Measurements from ENCODE around the gene PER2.

PER2 gene

GRCh38 chr2:238286095-238286494, 2.3 kb downstream of the PER2 start:
- Histone ChIP-seq H3K27me3 (ENCODE audit: control insufficient read depth in 1 of 2, insufficient read depth in 2 of 2, low read length in 2 of 2) (no peaks in the 10 kb centered on the region), H3K36me3 (ENCODE audit: control insufficient read depth in 2 of 2, insufficient read depth in 2 of 2, low read length in 2 of 2) (no peaks in the 10 kb centered on the region), H3K4me3 (ENCODE audit: low read length in 2 of 2) (peak overlapping the region; percentile 88 to 97), H3K4me1 (ENCODE audit: control insufficient read depth, insufficient read depth, low read length) (peaks cover 63% of the 10 kb centered on the region), H3K27ac (ENCODE audit: low read length) (peak overlapping the region; percentile 98), H3K9ac (ENCODE audit: low read length in 2 of 2) (peak overlapping the region; percentile 95 to 99), H3K9me3 (ENCODE audit: control insufficient read depth in 2 of 2, low read length in 2 of 2) (no peaks in the 10 kb centered on the region)

GRCh38 chr2:238285653-238286082, 2.7 kb downstream of the PER2 start:
- no peaks in the 10 kb centered on the region for H3K36me3 ChIP-seq (ENCODE audit: control insufficient read depth in 2 of 2, insufficient read depth in 2 of 2, low read length in 2 of 2)
- H3K27me3 ChIP-seq (ENCODE audit: control insufficient read depth in 1 of 2, insufficient read depth in 2 of 2, low read length in 2 of 2) = no peaks in the 10 kb centered on the region
- H3K27ac ChIP-seq (ENCODE audit: low read length) = peak overlapping the region; percentile 98
- no peaks in the 10 kb centered on the region for H3K9me3 ChIP-seq (ENCODE audit: control insufficient read depth in 2 of 2, low read length in 2 of 2)
- peaks cover 63% of the 10 kb centered on the region for H3K4me1 ChIP-seq (ENCODE audit: control insufficient read depth, insufficient read depth, low read length)
- peak overlapping the region; percentile 88 to 97 for H3K4me3 ChIP-seq (ENCODE audit: low read length in 2 of 2)
- peak overlapping the region; percentile 95 to 99 for H3K9ac ChIP-seq (ENCODE audit: low read length in 2 of 2)

- H3K27me3 ChIP-seq (ENCODE audit: control insufficient read depth in 1 of 2, insufficient read depth in 2 of 2, low read length in 2 of 2) = no peaks in the 10 kb centered on the region
- peak overlapping the region; percentile 46 to 64 for H3K9ac ChIP-seq (ENCODE audit: low read length in 2 of 2)
- peak overlapping the region; percentile 51 to 97 for H3K4me3 ChIP-seq (ENCODE audit: low read length in 2 of 2)
- H3K36me3 ChIP-seq (ENCODE audit: control insufficient read depth in 2 of 2, insufficient read depth in 2 of 2, low read length in 2 of 2) = no peaks in the 10 kb centered on the region
- H3K27ac ChIP-seq (ENCODE audit: low read length) = peak overlapping the region; percentile 98
- no peaks in the 10 kb centered on the region for H3K9me3 ChIP-seq (ENCODE audit: control insufficient read depth in 2 of 2, low read length in 2 of 2)
- H3K4me1 ChIP-seq (ENCODE audit: control insufficient read depth, insufficient read depth, low read length) = peaks cover 62% of the 10 kb centered on the region
Observed at GRCh38 chr2:238284802-238285515, 3.5 kb downstream of the PER2 start.

- Histone ChIP-seq H3K4me3 (ENCODE audit: low read length in 2 of 2) (peak overlapping the region in 1 of 2 donors; percentile 3), H3K9me3 (ENCODE audit: control insufficient read depth in 2 of 2, low read length in 2 of 2) (no peaks in the 10 kb centered on the region), H3K9ac (ENCODE audit: low read length in 2 of 2) (no peak overlapping the region), H3K36me3 (ENCODE audit: control insufficient read depth in 2 of 2, insufficient read depth in 2 of 2, low read length in 2 of 2) (no peaks in the 10 kb centered on the region), H3K27me3 (ENCODE audit: control insufficient read depth in 1 of 2, insufficient read depth in 2 of 2, low read length in 2 of 2) (no peaks in the 10 kb centered on the region), H3K4me1 (ENCODE audit: control insufficient read depth, insufficient read depth, low read length) (peaks cover 65% of the 10 kb centered on the region), H3K27ac (ENCODE audit: low read length) (peak overlapping the region; percentile 31)
Observed at GRCh38 chr2:238282861-238283738, 5.3 kb downstream of the PER2 start.

GRCh38 chr2:238281826-238282480, 6.5 kb downstream of the PER2 start:
- Histone ChIP-seq H3K4me3 (ENCODE audit: low read length in 2 of 2) (no peak overlapping the region), H3K9me3 (ENCODE audit: control insufficient read depth in 2 of 2, low read length in 2 of 2) (no peaks in the 10 kb centered on the region), H3K27me3 (ENCODE audit: control insufficient read depth in 1 of 2, insufficient read depth in 2 of 2, low read length in 2 of 2) (no peaks in the 10 kb centered on the region), H3K9ac (ENCODE audit: low read length in 2 of 2) (no peak overlapping the region), H3K36me3 (ENCODE audit: control insufficient read depth in 2 of 2, insufficient read depth in 2 of 2, low read length in 2 of 2) (peaks cover 4 to 5% of the 10 kb centered on the region in 2 donors), H3K4me1 (ENCODE audit: control insufficient read depth, insufficient read depth, low read length) (peaks cover 57% of the 10 kb centered on the region), H3K27ac (ENCODE audit: low read length) (no peak overlapping the region)

GRCh38 chr2:238280083-238280825, 8.2 kb downstream of the PER2 start:
- H3K27me3 ChIP-seq (ENCODE audit: control insufficient read depth in 1 of 2, insufficient read depth in 2 of 2, low read length in 2 of 2) = no peaks in the 10 kb centered on the region
- peaks cover 40% of the 10 kb centered on the region for H3K4me1 ChIP-seq (ENCODE audit: control insufficient read depth, insufficient read depth, low read length)
- H3K9ac ChIP-seq (ENCODE audit: low read length in 2 of 2) = no peak overlapping the region
- no peak overlapping the region for H3K27ac ChIP-seq (ENCODE audit: low read length)
- H3K36me3 ChIP-seq (ENCODE audit: control insufficient read depth in 2 of 2, insufficient read depth in 2 of 2, low read length in 2 of 2) = peaks cover 19% of the 10 kb centered on the region in 2 donors
- H3K4me3 ChIP-seq (ENCODE audit: low read length in 2 of 2) = no peak overlapping the region
- H3K9me3 ChIP-seq (ENCODE audit: control insufficient read depth in 2 of 2, low read length in 2 of 2) = no peaks in the 10 kb centered on the region

- Histone ChIP-seq H3K4me3 (ENCODE audit: low read length in 2 of 2) (no peak overlapping the region), H3K9ac (ENCODE audit: low read length in 2 of 2) (no peak overlapping the region), H3K27me3 (ENCODE audit: control insufficient read depth in 1 of 2, insufficient read depth in 2 of 2, low read length in 2 of 2) (no peaks in the 10 kb centered on the region), H3K27ac (ENCODE audit: low read length) (no peak overlapping the region), H3K36me3 (ENCODE audit: control insufficient read depth in 2 of 2, insufficient read depth in 2 of 2, low read length in 2 of 2) (peaks cover 29% of the 10 kb centered on the region in 2 donors), H3K9me3 (ENCODE audit: control insufficient read depth in 2 of 2, low read length in 2 of 2) (no peaks in the 10 kb centered on the region), H3K4me1 (ENCODE audit: control insufficient read depth, insufficient read depth, low read length) (peaks cover 31% of the 10 kb centered on the region)
Observed at GRCh38 chr2:238279324-238279682, 9.1 kb downstream of the PER2 start.

GRCh38 chr2:238278626-238279323, 9.6 kb downstream of the PER2 start:
- Histone ChIP-seq H3K9me3 (ENCODE audit: control insufficient read depth in 2 of 2, low read length in 2 of 2) (no peaks in the 10 kb centered on the region), H3K27me3 (ENCODE audit: control insufficient read depth in 1 of 2, insufficient read depth in 2 of 2, low read length in 2 of 2) (no peaks in the 10 kb centered on the region), H3K36me3 (ENCODE audit: control insufficient read depth in 2 of 2, insufficient read depth in 2 of 2, low read length in 2 of 2) (peaks cover 32 to 34% of the 10 kb centered on the region in 2 donors), H3K4me3 (ENCODE audit: low read length in 2 of 2) (no peak overlapping the region), H3K27ac (ENCODE audit: low read length) (no peak overlapping the region), H3K4me1 (ENCODE audit: control insufficient read depth, insufficient read depth, low read length) (peaks cover 31% of the 10 kb centered on the region), H3K9ac (ENCODE audit: low read length in 2 of 2) (no peak overlapping the region)

- peaks cover 38 to 42% of the 10 kb centered on the region in 2 donors for H3K36me3 ChIP-seq (ENCODE audit: control insufficient read depth in 2 of 2, insufficient read depth in 2 of 2, low read length in 2 of 2)
- no peak overlapping the region for H3K27ac ChIP-seq (ENCODE audit: low read length)
- no peaks in the 10 kb centered on the region for H3K9me3 ChIP-seq (ENCODE audit: control insufficient read depth in 2 of 2, low read length in 2 of 2)
- H3K27me3 ChIP-seq (ENCODE audit: control insufficient read depth in 1 of 2, insufficient read depth in 2 of 2, low read length in 2 of 2) = no peaks in the 10 kb centered on the region
- no peak overlapping the region for H3K9ac ChIP-seq (ENCODE audit: low read length in 2 of 2)
- H3K4me1 ChIP-seq (ENCODE audit: control insufficient read depth, insufficient read depth, low read length) = peaks cover 20% of the 10 kb centered on the region
- no peak overlapping the region for H3K4me3 ChIP-seq (ENCODE audit: low read length in 2 of 2)
Observed at GRCh38 chr2:238277695-238278094, 10.7 kb downstream of the PER2 start.

All from stomach smooth muscle (tissue), 2 donors.